HG03342 (cell line): ENCODE results near the gene TRAM2.
A peak's percentile ranks its signal among the peaks of the same experiment; 100 is the strongest.

ENCODE experiments used
- ATAC-seq: cut with Tn5 transposase; IDR thresholded peaks from one replicate; pipeline ENCODE4 v1.9.1; 2021; ENCODE audit warnings: mild to moderate bottlenecking, moderate library complexity; ENCODE audit not compliant: unreplicated experiment

Gene TRAM2

GRCh38 chr6:52533491-52533890 is 43.4 kb downstream of the TRAM2 start:
- no peak for ATAC-seq

GRCh38 chr6:52532457-52532856 is 44.4 kb downstream of the TRAM2 start:
- no peak for ATAC-seq

- ATAC-seq, result no peak
Observed at GRCh38 chr6:52531834-52532233, 45.0 kb downstream of the TRAM2 start.

- no peak for ATAC-seq
Observed at GRCh38 chr6:52531396-52531795, 45.5 kb downstream of the TRAM2 start.

- ATAC-seq, result no peak
Observed at GRCh38 chr6:52530351-52530750, 46.5 kb downstream of the TRAM2 start.

- no peak for ATAC-seq
Observed at GRCh38 chr6:52529311-52529710, 47.5 kb downstream of the TRAM2 start.

GRCh38 chr6:52527436-52527835 is 49.4 kb downstream of the TRAM2 start:
- ATAC-seq, result no peak

- no peak for ATAC-seq
Observed at GRCh38 chr6:52526634-52527033, 50.2 kb downstream of the TRAM2 start.

GRCh38 chr6:52524918-52525317 is 51.9 kb downstream of the TRAM2 start:
- no peak for ATAC-seq

GRCh38 chr6:52523378-52524142 is 53.3 kb downstream of the TRAM2 start:
- ATAC-seq, result no peak

- no peak for ATAC-seq
Observed at GRCh38 chr6:52522655-52523054, 54.2 kb downstream of the TRAM2 start.

GRCh38 chr6:52522151-52522626 is 54.7 kb downstream of the TRAM2 start:
- ATAC-seq, result no peak

GRCh38 chr6:52519618-52520017 is 57.2 kb downstream of the TRAM2 start:
- no peak for ATAC-seq

GRCh38 chr6:52518279-52518945 is 58.4 kb downstream of the TRAM2 start:
- no peak for ATAC-seq

GRCh38 chr6:52517502-52518278 is 59.2 kb downstream of the TRAM2 start:
- peak; percentile 91 for ATAC-seq

GRCh38 chr6:52516943-52517342 is 59.9 kb downstream of the TRAM2 start:
- no peak for ATAC-seq

- no peak for ATAC-seq
Observed at GRCh38 chr6:52516269-52516668, 60.6 kb downstream of the TRAM2 start.

- no peak for ATAC-seq
Observed at GRCh38 chr6:52515219-52515960, 61.5 kb downstream of the TRAM2 start.

- ATAC-seq, result no peak
Observed at GRCh38 chr6:52514514-52514913, 62.3 kb downstream of the TRAM2 start.

GRCh38 chr6:52513896-52514295 is 63.0 kb downstream of the TRAM2 start:
- no peak for ATAC-seq

- no peak for ATAC-seq
Observed at GRCh38 chr6:52513464-52513863, 63.4 kb downstream of the TRAM2 start.
